Esophagus (tissue), 2 donors: Measurements from ENCODE around the gene SENP6. TPM values are rescaled to one million over a fixed set of nuclear protein-coding genes. Genes with fewer than 3 reads are reported as not detected.
"Not testable (repeated sequence)": the region's sequence is repeated elsewhere in the genome, so short reads cannot be mapped to it uniquely, and the experiment has no call there.

Experiments
- H3K27ac ChIP-seq, 2 donors: one replicate each; pipeline ENCODE4 v1.5.1; 2013; ENCODE audit warnings: low read depth in 2 of 2, mild to moderate bottlenecking in 2 of 2, inconsistent platforms in 1 of 2, low read length in 1 of 2, moderate library complexity in 1 of 2
- H3K27me3 ChIP-seq, 2 donors: one replicate each; pipeline ENCODE4 v1.6.1; 2013; ENCODE audit warnings: low read length in 2 of 2, control low read depth in 1 of 2, mild to moderate bottlenecking in 1 of 2; ENCODE audit not compliant: insufficient read depth in 2 of 2, control insufficient read depth in 1 of 2
- H3K36me3 ChIP-seq, 2 donors: one replicate each; pipeline ENCODE4 v1.6.1; 2013; ENCODE audit warnings: low read length in 1 of 2; ENCODE audit not compliant: control insufficient read depth in 2 of 2, insufficient read depth in 2 of 2
- H3K4me1 ChIP-seq, 2 donors: one replicate each; pipeline ENCODE4 v1.6.1; 2013; ENCODE audit warnings: low read length in 1 of 2; ENCODE audit not compliant: control insufficient read depth in 2 of 2, insufficient read depth in 2 of 2
- H3K4me3 ChIP-seq, 2 donors: one replicate each; pipeline ENCODE4 v1.5.1; 2013; ENCODE audit warnings: low read length in 2 of 2, mild to moderate bottlenecking in 2 of 2, low read depth in 1 of 2, moderate library complexity in 1 of 2
- H3K9me3 ChIP-seq, 2 donors: one replicate each; pipeline ENCODE4 v1.6.1; 2013; ENCODE audit warnings: mild to moderate bottlenecking in 2 of 2, low read depth in 1 of 2, low read length in 1 of 2, moderate library complexity in 1 of 2; ENCODE audit not compliant: control insufficient read depth in 2 of 2, insufficient read depth in 1 of 2
- WGBS, 2 donors: extraction: QIAGEN DNeasy Blood & Tissue Kit; methylation state at CpG; one replicate each; pipeline ENCODE4 v1.1.7; 2013; 5-methylcytosine and 5-hydroxymethylcytosine counted together
- polyA plus RNA-seq, 2 donors: library from polyadenylated mRNA; stranded (reverse); fragments of 200-250 nt; gene quantifications; one replicate each; pipeline ENCODE4 v1.2.3, GENCODE V29; 2013
- donor health status: healthy with polysubstance abuse.
- donor health status: Bipolar disorder and iron deficiency.

Gene SENP6
- polyA plus RNA-seq, 2 donors: 21.8 to 30.7 TPM

GRCh38 chr6:75687535-75687934 is 85.9 kb downstream of the SENP6 start:
- not testable (repeated sequence) for H3K4me3 ChIP-seq, H3K36me3 ChIP-seq, H3K4me1 ChIP-seq, H3K9me3 ChIP-seq, H3K27me3 ChIP-seq, H3K27ac ChIP-seq
- 91 to 95% methylated on average over 5 of the region's 5 CpGs for WGBS, 2 donors

GRCh38 chr6:75687937-75688336 is 86.3 kb downstream of the SENP6 start:
- H3K36me3 ChIP-seq, H3K27ac ChIP-seq, H3K27me3 ChIP-seq, H3K4me3 ChIP-seq, H3K4me1 ChIP-seq, H3K9me3 ChIP-seq: not testable (repeated sequence)
- WGBS, 2 donors: 94 to 97% methylated on average over 8 of the region's 8 CpGs

GRCh38 chr6:75689576-75689975 is 87.9 kb downstream of the SENP6 start:
- no peaks in the 10 kb centered on the region for H3K4me1 ChIP-seq
- peaks cover 6 to 9% of the 10 kb centered on the region in 2 donors for H3K36me3 ChIP-seq
- no peak overlapping the region for H3K4me3 ChIP-seq
- WGBS, 2 donors: 87 to 93% methylated on average over 7 of the region's 7 CpGs
- H3K9me3 ChIP-seq: no peaks in the 10 kb centered on the region
- no peaks in the 10 kb centered on the region for H3K27me3 ChIP-seq
- H3K27ac ChIP-seq: no peak overlapping the region

- Histone ChIP-seq H3K9me3 (no peaks in the 10 kb centered on the region), H3K36me3 (peaks cover 6 to 9% of the 10 kb centered on the region in 2 donors), H3K4me3 (no peak overlapping the region), H3K27me3 (no peaks in the 10 kb centered on the region), H3K27ac (no peak overlapping the region), H3K4me1 (no peaks in the 10 kb centered on the region)
- 92 to 96% methylated on average over 6 of the region's 6 CpGs for WGBS, 2 donors
Observed at GRCh38 chr6:75691012-75691411, 89.3 kb downstream of the SENP6 start.

- no peaks in the 10 kb centered on the region for H3K4me1 ChIP-seq
- H3K27me3 ChIP-seq: no peaks in the 10 kb centered on the region
- H3K4me3 ChIP-seq: no peak overlapping the region
- no peaks in the 10 kb centered on the region for H3K9me3 ChIP-seq
- WGBS, 2 donors: 78 to 86% methylated on average over 1 of the region's 1 CpG
- no peak overlapping the region for H3K27ac ChIP-seq
- H3K36me3 ChIP-seq: peaks cover 0 to 3% of the 10 kb centered on the region in 2 donors
Observed at GRCh38 chr6:75693534-75693933, 91.9 kb downstream of the SENP6 start.

GRCh38 chr6:75694406-75694805 is 92.7 kb downstream of the SENP6 start:
- H3K4me3 ChIP-seq: no peak overlapping the region
- no peaks in the 10 kb centered on the region for H3K9me3 ChIP-seq
- no peak overlapping the region for H3K27ac ChIP-seq
- no peaks in the 10 kb centered on the region for H3K27me3 ChIP-seq
- H3K4me1 ChIP-seq: no peaks in the 10 kb centered on the region
- H3K36me3 ChIP-seq: peaks cover 0 to 3% of the 10 kb centered on the region in 2 donors

- not testable (repeated sequence) for H3K4me3 ChIP-seq, H3K9me3 ChIP-seq, H3K4me1 ChIP-seq, H3K27ac ChIP-seq, H3K27me3 ChIP-seq, H3K36me3 ChIP-seq
- WGBS, 2 donors: 98% methylated on average over 4 of the region's 4 CpGs
Observed at GRCh38 chr6:75708334-75708733, 106.7 kb downstream of the SENP6 start.

GRCh38 chr6:75711173-75711572 is 109.5 kb downstream of the SENP6 start:
- 92 to 96% methylated on average over 2 of the region's 2 CpGs for WGBS, 2 donors
- H3K36me3 ChIP-seq: peaks cover 2 to 12% of the 10 kb centered on the region in 2 donors

GRCh38 chr6:75719133-75719532 is 117.5 kb downstream of the SENP6 start:
- no peak overlapping the region for H3K4me3 ChIP-seq
- H3K9me3 ChIP-seq: no peaks in the 10 kb centered on the region
- H3K27ac ChIP-seq: no peak overlapping the region
- 94 to 95% methylated on average over 3 of the region's 3 CpGs for WGBS, 2 donors
- no peaks in the 10 kb centered on the region for H3K27me3 ChIP-seq
- peaks cover 0 to 5% of the 10 kb centered on the region in 2 donors for H3K36me3 ChIP-seq
- no peaks in the 10 kb centered on the region for H3K4me1 ChIP-seq

More at GRCh38 chr6:75711173-75711572, 109.5 kb downstream of the SENP6 start:
- H3K27ac ChIP-seq: no peak overlapping the region
- no peaks in the 10 kb centered on the region for H3K4me1 ChIP-seq
- H3K4me3 ChIP-seq: no peak overlapping the region
- H3K9me3 ChIP-seq: no peaks in the 10 kb centered on the region
- H3K27me3 ChIP-seq: no peaks in the 10 kb centered on the region

GRCh38 chr6:75723382-75723781 is 121.7 kb downstream of the SENP6 start:
- no peak overlapping the region for H3K27ac ChIP-seq
- H3K36me3 ChIP-seq: no peaks in the 10 kb centered on the region
- no peak overlapping the region for H3K4me3 ChIP-seq
- no peaks in the 10 kb centered on the region for H3K27me3 ChIP-seq
- H3K4me1 ChIP-seq: no peaks in the 10 kb centered on the region
- H3K9me3 ChIP-seq: no peaks in the 10 kb centered on the region
- WGBS, 2 donors: 85 to 87% methylated on average over 2 of the region's 2 CpGs
